ACC112 (cell line): Measurements from ENCODE around the gene SYT17.
"Not testable (repeated sequence)": the region's sequence is repeated elsewhere in the genome, so short reads cannot be mapped to it uniquely, and the experiment has no call there.

Source experiments
- H2AFZ ChIP-seq: fragments of 200-600 bp; sonication (generic); one replicate; pipeline ENCODE4 v1.6.0; 2017; ENCODE audit warnings: antibody characterized with exemption, low read length; ENCODE audit not compliant: unreplicated experiment
- H3K27ac ChIP-seq: fragments of 200-600 bp; sonication (generic); 2 replicates; pipeline ENCODE4 v1.5.1; 2014; ENCODE audit warnings: low read depth, mild to moderate bottlenecking, antibody characterized with exemption, low read length, moderate library complexity
- H3K27me3 ChIP-seq: fragments of 200-600 bp; sonication (generic); 2 replicates; pipeline ENCODE4 v1.6.1; 2014; ENCODE audit warnings: mild to moderate bottlenecking, antibody characterized with exemption, low read length, moderate library complexity, mixed read lengths; ENCODE audit not compliant: insufficient read depth
- H3K36me3 ChIP-seq: fragments of 200-600 bp; sonication (generic); 2 replicates; pipeline ENCODE4 v1.6.1; 2016; ENCODE audit warnings: mild to moderate bottlenecking, antibody characterized with exemption, low read length, moderate library complexity, mixed read lengths; ENCODE audit not compliant: insufficient read depth
- H3K4me1 ChIP-seq: fragments of 200-600 bp; sonication (generic); one replicate; pipeline ENCODE4 v1.6.1; 2016; ENCODE audit warnings: low read length, mixed read lengths; ENCODE audit not compliant: insufficient read depth, unreplicated experiment, control insufficient read depth
- H3K4me3 ChIP-seq: fragments of 200-600 bp; sonication (generic); 2 replicates; pipeline ENCODE4 v1.5.1; 2014; ENCODE audit warnings: mild to moderate bottlenecking, low read depth, low read length
- H3K79me2 ChIP-seq: fragments of 200-600 bp; sonication (generic); one replicate; pipeline ENCODE4 v1.6.0; 2016; ENCODE audit warnings: low read length; ENCODE audit not compliant: control insufficient read depth, unreplicated experiment, insufficient read depth

The SYT17 gene

DNA sequence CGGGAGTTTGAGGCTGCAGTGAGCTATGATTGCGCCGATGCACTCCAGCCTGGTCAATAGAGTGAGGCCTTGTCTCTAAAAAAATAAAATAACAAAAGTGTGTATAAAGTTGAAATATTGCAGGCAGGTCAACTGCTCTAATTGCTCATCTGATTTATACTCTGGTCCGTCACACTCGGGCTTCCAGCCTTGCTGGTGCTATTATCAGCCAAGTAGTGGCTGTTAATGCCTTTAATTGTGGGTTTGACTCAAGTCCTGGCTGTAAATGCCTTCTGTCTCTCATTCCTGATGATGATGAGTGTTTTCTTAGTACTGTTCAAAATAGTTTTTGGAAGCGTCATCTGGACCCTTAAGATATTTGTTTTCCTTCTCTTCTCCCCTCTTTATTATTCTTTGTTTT, 18.4 kb downstream of the SYT17 start:
- Histone ChIP-seq H3K4me3 (no peak overlapping the region), H3K27ac (no peak overlapping the region)

DNA sequence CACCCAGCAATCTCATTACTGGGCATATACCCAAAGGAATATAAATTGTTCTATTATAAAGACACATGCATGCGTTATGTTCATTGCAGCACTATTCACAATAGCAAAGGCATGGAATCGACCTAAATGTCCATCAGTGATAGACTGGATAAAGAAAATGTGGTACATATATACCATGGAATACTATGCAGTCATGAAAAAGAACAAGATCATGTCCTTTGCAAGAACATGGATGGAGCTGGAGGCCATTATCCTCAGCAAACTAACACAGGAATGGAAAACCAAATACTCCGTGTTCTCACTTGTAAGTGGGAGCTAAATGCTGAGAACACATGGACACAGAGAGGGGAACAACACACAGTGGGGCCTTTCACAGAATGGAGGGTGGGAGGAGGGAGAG, 19.9 kb downstream of the SYT17 start:
- H3K4me1 ChIP-seq: peaks cover 17% of the 10 kb centered on the region
- not testable (repeated sequence) for H3K27me3 ChIP-seq, H3K4me3 ChIP-seq, H2AFZ ChIP-seq, H3K27ac ChIP-seq, H3K79me2 ChIP-seq, H3K36me3 ChIP-seq

More for the DNA sequence above, 18.4 kb downstream of the SYT17 start:
- H3K4me1 ChIP-seq: peaks cover 17% of the 10 kb centered on the region
- H3K36me3 ChIP-seq: no peaks in the 10 kb centered on the region
- no peaks in the 10 kb centered on the region for H3K79me2 ChIP-seq
- no peak overlapping the region for H2AFZ ChIP-seq
- H3K27me3 ChIP-seq: no peaks in the 10 kb centered on the region

DNA sequence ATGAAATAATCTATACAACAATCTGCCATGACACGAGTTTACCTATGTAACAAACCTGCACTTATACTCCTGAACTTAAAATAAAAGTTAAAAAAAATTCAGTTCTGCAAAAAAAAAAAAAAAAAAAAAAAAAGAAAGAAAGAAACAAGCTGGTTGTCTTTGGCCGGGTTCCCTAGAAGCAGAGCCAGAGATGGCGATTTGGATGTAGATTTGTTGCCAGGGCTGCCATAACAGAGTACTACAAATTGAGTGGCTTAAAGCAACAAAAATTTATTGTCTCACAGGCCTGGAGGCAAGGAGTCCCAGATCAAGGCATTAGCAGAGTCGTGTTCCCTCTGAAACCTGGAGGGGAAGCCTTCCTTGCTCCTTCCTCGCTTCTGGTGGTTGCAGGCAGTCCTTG, 20.4 kb downstream of the SYT17 start:
- Histone ChIP-seq H3K4me1 (peaks cover 17% of the 10 kb centered on the region), H3K79me2 (no peaks in the 10 kb centered on the region), H3K36me3 (no peaks in the 10 kb centered on the region), H3K4me3 (no peak overlapping the region), H2AFZ (no peak overlapping the region), H3K27me3 (peaks cover 7% of the 10 kb centered on the region; the same call in 1 of the 2 replicates), H3K27ac (no peak overlapping the region)

DNA sequence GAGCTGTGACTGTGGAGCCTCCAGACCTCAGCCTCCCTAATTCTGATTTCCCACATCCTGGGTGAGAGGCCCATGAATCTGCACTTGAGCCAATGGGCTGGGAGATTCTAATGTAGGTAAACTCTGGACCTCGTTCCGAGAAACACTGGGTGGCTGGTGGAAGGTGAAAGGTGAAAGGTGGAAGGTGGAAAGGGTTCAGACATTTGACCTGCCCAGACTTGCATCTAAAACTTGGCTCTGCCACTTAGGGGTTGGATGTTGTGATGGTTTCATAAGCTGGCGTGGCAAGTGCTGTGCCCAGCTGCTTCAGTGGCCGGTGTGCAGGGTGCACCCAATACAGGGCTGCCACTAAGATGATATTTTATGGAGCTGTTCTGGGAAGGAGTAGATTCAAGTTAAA, 24.8 kb downstream of the SYT17 start:
- Histone ChIP-seq H3K4me1 (peaks cover 7% of the 10 kb centered on the region), H3K27ac (no peak overlapping the region), H2AFZ (no peak overlapping the region), H3K79me2 (no peaks in the 10 kb centered on the region), H3K36me3 (no peaks in the 10 kb centered on the region), H3K27me3 (peaks cover 14% of the 10 kb centered on the region; the same call in 1 of the 2 replicates), H3K4me3 (no peak overlapping the region)

DNA sequence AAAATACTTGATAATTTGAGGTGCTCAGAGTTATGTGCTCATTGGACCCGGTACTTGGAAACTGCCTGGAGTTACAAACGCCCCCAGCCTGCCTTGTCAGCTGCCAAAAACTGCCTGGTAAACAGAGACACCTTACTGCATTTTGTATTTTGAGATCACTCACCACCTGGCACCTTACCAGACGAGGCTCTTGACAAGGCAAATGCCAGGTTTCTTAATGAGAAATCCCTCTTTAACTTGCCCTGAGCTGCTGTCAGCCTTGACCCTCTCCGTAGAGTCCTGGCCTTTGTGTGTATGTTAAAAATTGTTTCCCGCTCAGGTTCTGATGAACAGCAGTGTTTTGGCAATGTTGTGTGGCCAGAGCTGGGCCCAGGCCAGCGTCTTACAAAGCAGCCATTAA, 28.8 kb downstream of the SYT17 start:
- Histone ChIP-seq H3K79me2 (no peaks in the 10 kb centered on the region), H3K27ac (no peak overlapping the region), H3K36me3 (no peaks in the 10 kb centered on the region), H3K27me3 (peaks cover 43% of the 10 kb centered on the region), H2AFZ (no peak overlapping the region), H3K4me3 (no peak overlapping the region), H3K4me1 (no peaks in the 10 kb centered on the region)

DNA sequence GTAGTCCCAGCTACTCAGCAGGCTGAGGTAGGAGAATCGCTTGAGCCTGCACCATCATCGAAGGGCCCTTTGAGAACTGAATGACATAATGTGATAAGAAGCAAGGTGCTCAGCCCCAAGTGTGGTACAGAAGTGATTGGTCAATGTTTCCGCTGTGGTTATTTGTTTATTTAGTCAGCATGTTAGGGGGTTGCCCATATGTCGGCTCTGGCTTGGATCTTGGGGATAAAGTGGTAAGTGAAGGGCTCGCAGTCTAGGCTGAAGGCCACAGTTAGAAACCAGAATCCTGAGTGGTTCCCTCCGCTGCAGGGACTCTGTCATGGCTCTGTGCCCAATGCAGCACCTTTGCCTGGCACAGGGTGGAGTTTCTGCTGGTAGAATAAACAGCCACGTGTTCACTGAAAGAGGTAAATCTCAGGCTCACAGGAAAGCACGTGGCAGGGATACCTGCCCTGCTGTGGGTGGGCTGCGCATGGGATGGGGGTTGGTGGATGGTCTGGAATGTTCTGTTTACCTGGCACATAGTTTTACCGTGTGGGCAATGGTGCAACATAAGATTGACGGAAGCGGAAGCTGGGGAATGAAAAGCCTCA, 35.4 kb downstream of the SYT17 start:
- H2AFZ ChIP-seq: no peak overlapping the region
- H3K4me3 ChIP-seq: no peak overlapping the region
- peaks cover 34% of the 10 kb centered on the region for H3K27me3 ChIP-seq
- no peak overlapping the region for H3K27ac ChIP-seq
- no peaks in the 10 kb centered on the region for H3K36me3 ChIP-seq
- no peaks in the 10 kb centered on the region for H3K4me1 ChIP-seq
- H3K79me2 ChIP-seq: no peaks in the 10 kb centered on the region

DNA sequence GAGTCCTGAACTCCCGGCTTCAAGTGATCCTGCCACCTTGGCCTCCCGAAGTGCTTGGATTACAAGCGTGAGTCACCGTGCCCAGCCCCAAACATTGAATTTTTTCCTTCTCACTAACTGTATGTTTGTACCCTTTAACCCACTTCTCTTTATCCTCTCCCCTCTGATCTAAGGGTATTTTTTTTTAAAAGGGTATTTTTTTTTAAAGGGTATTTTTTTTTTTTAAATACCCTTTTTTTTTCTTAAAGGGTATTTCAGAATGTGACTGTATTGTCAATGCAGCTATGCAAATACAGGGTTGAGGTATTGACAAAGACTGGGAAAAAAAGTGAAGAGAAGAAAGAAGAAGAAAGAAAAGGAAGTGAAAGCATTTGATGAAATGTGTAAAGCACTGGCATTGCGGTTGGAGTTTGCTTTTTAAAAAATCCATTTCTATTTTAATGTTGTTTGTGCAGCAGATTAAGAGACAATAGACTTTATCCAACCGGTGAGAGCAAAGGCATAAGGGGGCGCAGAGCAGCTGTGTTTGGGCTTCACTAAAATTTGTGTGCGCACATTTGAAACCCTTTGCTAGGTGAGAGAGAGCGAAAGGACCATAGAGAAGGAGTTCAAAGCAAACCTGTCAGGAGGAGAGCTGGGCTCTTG, 42.4 kb downstream of the SYT17 start:
- no peaks in the 10 kb centered on the region for H3K79me2 ChIP-seq
- H3K27ac ChIP-seq: no peak overlapping the region
- no peaks in the 10 kb centered on the region for H3K36me3 ChIP-seq
- no peak overlapping the region for H3K4me3 ChIP-seq
- H2AFZ ChIP-seq: no peak overlapping the region
- H3K4me1 ChIP-seq: no peaks in the 10 kb centered on the region
- peaks cover 17% of the 10 kb centered on the region for H3K27me3 ChIP-seq

DNA sequence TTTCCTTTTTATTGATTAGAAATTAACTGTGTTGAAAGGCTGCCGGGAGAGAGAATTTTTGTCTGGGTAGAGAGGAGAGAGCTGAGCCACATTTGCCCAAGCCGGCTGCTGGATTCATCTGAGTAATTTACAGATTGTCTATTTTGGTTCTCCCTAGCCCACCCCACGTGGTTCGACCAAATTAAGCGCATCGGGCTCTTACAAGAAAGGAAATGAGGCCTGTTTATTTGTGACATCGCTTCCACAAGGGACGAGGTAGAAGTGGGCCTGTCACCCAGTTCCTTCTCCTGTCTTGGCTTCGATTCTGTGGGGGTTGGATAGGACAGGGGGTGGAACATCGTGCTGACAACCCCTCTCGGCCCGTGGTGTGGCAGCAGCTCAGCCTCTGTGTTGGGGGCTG, 42.9 kb downstream of the SYT17 start:
- Histone ChIP-seq H3K4me1 (no peaks in the 10 kb centered on the region), H2AFZ (no peak overlapping the region)

DNA sequence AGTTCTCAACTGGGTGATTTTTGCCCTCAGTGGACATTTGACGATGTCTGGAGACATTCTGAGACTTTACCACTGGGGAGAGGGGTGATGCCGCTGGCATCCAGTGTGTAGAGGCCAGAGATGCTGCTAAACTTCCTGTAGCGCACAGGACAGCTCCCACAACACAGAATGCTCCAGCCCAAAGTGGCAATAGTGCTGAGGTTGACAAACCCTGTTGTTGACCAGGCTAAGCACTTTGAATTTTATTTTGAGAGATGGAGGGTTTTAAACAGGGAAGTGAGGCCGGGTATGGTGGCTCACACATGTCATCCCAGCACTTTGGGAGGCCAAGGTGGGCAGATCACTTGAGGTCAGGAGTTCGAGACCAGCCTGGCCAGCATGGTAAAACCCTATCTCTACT, 44.0 kb downstream of the SYT17 start:
- Histone ChIP-seq H3K27ac (no peak overlapping the region), H2AFZ (no peak overlapping the region), H3K4me3 (no peak overlapping the region), H3K4me1 (no peaks in the 10 kb centered on the region), H3K36me3 (no peaks in the 10 kb centered on the region), H3K79me2 (no peaks in the 10 kb centered on the region), H3K27me3 (peaks cover 18% of the 10 kb centered on the region)

More for the DNA sequence above, 42.9 kb downstream of the SYT17 start:
- Histone ChIP-seq H3K27ac (no peak overlapping the region), H3K79me2 (no peaks in the 10 kb centered on the region), H3K36me3 (no peaks in the 10 kb centered on the region), H3K27me3 (peaks cover 17% of the 10 kb centered on the region), H3K4me3 (no peak overlapping the region)

DNA sequence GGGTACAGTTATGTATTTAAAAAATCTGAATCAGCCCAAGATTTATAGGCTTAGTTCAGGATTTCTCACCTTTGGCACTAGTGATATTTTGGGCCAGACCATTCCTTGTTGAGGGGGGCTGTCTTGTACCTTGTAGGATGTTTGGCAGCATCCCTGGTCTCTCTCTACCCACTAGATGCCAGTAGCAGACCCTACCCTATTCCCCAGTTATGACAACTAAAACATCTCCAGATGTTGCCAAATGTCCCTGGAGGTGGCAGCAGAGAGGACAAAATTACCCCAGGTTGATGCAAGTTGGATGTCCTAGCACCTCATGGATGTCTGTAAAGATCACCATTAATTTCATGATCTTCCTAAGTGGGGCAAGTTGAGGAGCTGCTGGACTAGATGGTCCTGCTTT, 45.8 kb downstream of the SYT17 start:
- Histone ChIP-seq H3K4me3 (no peak overlapping the region), H3K27ac (no peak overlapping the region), H2AFZ (no peak overlapping the region), H3K36me3 (no peaks in the 10 kb centered on the region), H3K4me1 (no peaks in the 10 kb centered on the region), H3K27me3 (peaks cover 36% of the 10 kb centered on the region), H3K79me2 (no peaks in the 10 kb centered on the region)

DNA sequence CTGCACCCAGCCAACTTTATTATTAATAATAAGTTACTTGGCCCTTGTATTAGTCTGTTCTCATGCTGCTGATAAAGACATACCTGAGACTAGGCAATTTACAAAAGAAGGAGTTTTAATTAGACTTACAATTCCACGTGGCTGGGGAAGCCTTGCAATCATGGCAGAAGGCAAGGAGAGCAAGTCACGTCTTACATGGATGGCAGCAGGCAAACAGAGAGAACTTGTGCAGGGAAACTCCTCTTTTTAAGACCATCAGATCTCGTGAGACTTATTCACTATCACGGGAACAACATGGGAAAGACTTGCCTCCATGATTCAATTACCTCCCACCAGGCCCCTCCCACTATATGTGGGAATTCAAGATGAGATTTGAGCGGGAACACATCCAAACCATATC, 47.7 kb downstream of the SYT17 start:
- Histone ChIP-seq H3K4me3 (no peak overlapping the region), H3K36me3 (no peaks in the 10 kb centered on the region), H2AFZ (no peak overlapping the region), H3K79me2 (no peaks in the 10 kb centered on the region), H3K4me1 (no peaks in the 10 kb centered on the region), H3K27me3 (peaks cover 36% of the 10 kb centered on the region), H3K27ac (no peak overlapping the region)
